Measurements from ENCODE around the gene CAPZB. TPM values are rescaled to one million over a fixed set of nuclear protein-coding genes. Genes with fewer than 3 reads are reported as not detected.

CAPZB gene
- total RNA-seq, 4 donors from 2014 or later = 127 to 404 (median 136) TPM

- WGBS, 2 donors (ENCODE audit: low coverage in 1 of 2) = 81 to 87% methylated on average over 7 to 16 of the region's 16 CpGs
- Histone ChIP-seq H3K4me1 (peaks cover 0 to 26% (median 17%) of the 10 kb centered on the region in 4 donors), H3K27ac (peak overlapping the region in 1 of 4 donors; percentile 5), H3K36me3 (no peaks in the 10 kb centered on the region), H3K27me3 (no peaks in the 10 kb centered on the region), H3K4me3 (no peak overlapping the region), H3K9me3 (no peaks in the 10 kb centered on the region)
- intact Hi-C loops (cut with DNase I; ENCODE audit: low total_unique reads) (no loop called here), in situ Hi-C loops (cut with MboI; ENCODE audit: low pct_ligation_motif_present in 1 of 4, low pct_unique_long_range_greater_than_20kb in 1 of 4, low sequenced_read_pairs in 3 of 4) (no loop called here)
- TF ChIP-seq POLR2AphosphoS5 (IDR thresholded peaks at IDR 0.05) (no peak), EP300 (IDR thresholded peaks at IDR 0.05; ENCODE audit: low read depth) (no peak), POLR2A (IDR thresholded peaks at IDR 0.05) (no peak)
- TF ChIP-seq, protein P1, sequence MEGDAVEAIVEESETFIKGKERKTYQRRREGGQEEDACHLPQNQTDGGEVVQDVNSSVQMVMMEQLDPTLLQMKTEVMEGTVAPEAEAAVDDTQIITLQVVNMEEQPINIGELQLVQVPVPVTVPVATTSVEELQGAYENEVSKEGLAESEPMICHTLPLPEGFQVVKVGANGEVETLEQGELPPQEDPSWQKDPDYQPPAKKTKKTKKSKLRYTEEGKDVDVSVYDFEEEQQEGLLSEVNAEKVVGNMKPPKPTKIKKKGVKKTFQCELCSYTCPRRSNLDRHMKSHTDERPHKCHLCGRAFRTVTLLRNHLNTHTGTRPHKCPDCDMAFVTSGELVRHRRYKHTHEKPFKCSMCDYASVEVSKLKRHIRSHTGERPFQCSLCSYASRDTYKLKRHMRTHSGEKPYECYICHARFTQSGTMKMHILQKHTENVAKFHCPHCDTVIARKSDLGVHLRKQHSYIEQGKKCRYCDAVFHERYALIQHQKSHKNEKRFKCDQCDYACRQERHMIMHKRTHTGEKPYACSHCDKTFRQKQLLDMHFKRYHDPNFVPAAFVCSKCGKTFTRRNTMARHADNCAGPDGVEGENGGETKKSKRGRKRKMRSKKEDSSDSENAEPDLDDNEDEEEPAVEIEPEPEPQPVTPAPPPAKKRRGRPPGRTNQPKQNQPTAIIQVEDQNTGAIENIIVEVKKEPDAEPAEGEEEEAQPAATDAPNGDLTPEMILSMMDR (IDR thresholded peaks at IDR 0.05) = no peak
- no peak for DNase-seq
Measured at GRCh38 chr1:19369396-19370090, 115.8 kb downstream of the CAPZB start.

- WGBS, 2 donors (ENCODE audit: low coverage in 1 of 2) = 82% methylated on average over 5 of the region's 5 CpGs; no CpG with 5 or more reads in 1 of the 2 donors
- Histone ChIP-seq H3K4me1 (peaks cover 0 to 26% (median 17%) of the 10 kb centered on the region in 4 donors), H3K27me3 (no peaks in the 10 kb centered on the region), H3K9me3 (no peaks in the 10 kb centered on the region), H3K36me3 (no peaks in the 10 kb centered on the region), H3K4me3 (no peak overlapping the region), H3K27ac (no peak overlapping the region)
- intact Hi-C loops (cut with DNase I; ENCODE audit: low total_unique reads) = no loop called here
- no peak for TF ChIP-seq POLR2AphosphoS5 (IDR thresholded peaks at IDR 0.05)
- TF ChIP-seq EP300 (IDR thresholded peaks at IDR 0.05; ENCODE audit: low read depth) = no peak
- TF ChIP-seq, protein P1 (IDR thresholded peaks at IDR 0.05) = no peak
- no peak for TF ChIP-seq POLR2A (IDR thresholded peaks at IDR 0.05)
- in situ Hi-C loops (cut with MboI; ENCODE audit: low pct_ligation_motif_present in 1 of 4, low pct_unique_long_range_greater_than_20kb in 1 of 4, low sequenced_read_pairs in 3 of 4) = no loop called here
- no peak for DNase-seq
Measured at GRCh38 chr1:19368964-19369363, 116.4 kb downstream of the CAPZB start.

GRCh38 chr1:19368050-19368449 is 117.3 kb downstream of the CAPZB start:
- Histone ChIP-seq H3K4me1 (peaks cover 0 to 26% (median 17%) of the 10 kb centered on the region in 4 donors), H3K27me3 (no peaks in the 10 kb centered on the region), H3K9me3 (no peaks in the 10 kb centered on the region), H3K4me3 (no peak overlapping the region), H3K27ac (peak overlapping the region in 1 of 4 donors; percentile 25), H3K36me3 (no peaks in the 10 kb centered on the region)
- 80% methylated on average over 5 of the region's 5 CpGs; no CpG with 5 or more reads in 1 of the 2 donors for WGBS, 2 donors (ENCODE audit: low coverage in 1 of 2)
- DNase-seq = no peak
- TF ChIP-seq POLR2A (IDR thresholded peaks at IDR 0.05) (no peak), EP300 (IDR thresholded peaks at IDR 0.05; ENCODE audit: low read depth) (no peak), POLR2AphosphoS5 (IDR thresholded peaks at IDR 0.05) (no peak)
- TF ChIP-seq, protein P1 (IDR thresholded peaks at IDR 0.05) = no peak
- in situ Hi-C loops (cut with MboI; ENCODE audit: low pct_ligation_motif_present in 1 of 4, low pct_unique_long_range_greater_than_20kb in 1 of 4, low sequenced_read_pairs in 3 of 4) = no loop called here
- intact Hi-C loops (cut with DNase I; ENCODE audit: low total_unique reads) = no loop called here

DNA sequence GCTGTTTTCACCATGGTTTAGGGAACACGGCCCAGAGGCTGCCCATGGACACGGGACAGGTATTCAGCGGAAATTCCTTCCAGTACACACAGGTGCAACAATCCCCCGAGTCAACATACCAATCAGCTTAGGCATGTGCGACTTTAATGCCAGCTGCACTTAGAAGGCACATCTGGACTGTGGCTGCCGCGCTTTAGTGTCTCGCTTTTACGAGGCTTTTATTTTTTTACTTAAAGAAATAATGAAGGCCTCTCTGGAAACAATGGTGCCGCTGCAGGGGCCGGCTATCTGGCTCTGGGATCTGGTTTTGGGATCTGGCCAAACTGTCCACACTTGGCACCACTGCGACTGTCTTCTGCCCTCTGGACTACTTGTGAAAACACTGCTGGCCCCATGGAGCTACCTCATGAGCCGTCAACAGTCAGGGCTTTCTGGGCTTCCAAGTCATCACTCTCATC is 117.7 kb downstream of the CAPZB start:
- intact Hi-C loops (cut with DNase I; ENCODE audit: low total_unique reads) = no loop called here
- no peaks in the 10 kb centered on the region for H3K36me3 ChIP-seq

More for the DNA sequence above, 117.7 kb downstream of the CAPZB start:
- H3K4me1 ChIP-seq = peaks cover 0 to 26% (median 17%) of the 10 kb centered on the region in 4 donors
- no peak for DNase-seq
- H3K4me3 ChIP-seq = no peak overlapping the region
- WGBS, 2 donors (ENCODE audit: low coverage in 1 of 2) = 36 to 40% methylated on average over 8 to 13 of the region's 13 CpGs
- H3K9me3 ChIP-seq = no peaks in the 10 kb centered on the region
- no peaks in the 10 kb centered on the region for H3K27me3 ChIP-seq
- TF ChIP-seq EP300 (IDR thresholded peaks at IDR 0.05; ENCODE audit: low read depth) (no peak), POLR2AphosphoS5 (IDR thresholded peaks at IDR 0.05) (no peak), POLR2A (IDR thresholded peaks at IDR 0.05) (no peak)
- TF ChIP-seq, protein P1 (IDR thresholded peaks at IDR 0.05) = no peak
- peak overlapping the region in 1 of 4 donors; percentile 25 for H3K27ac ChIP-seq
- in situ Hi-C loops (cut with MboI; ENCODE audit: low pct_ligation_motif_present in 1 of 4, low pct_unique_long_range_greater_than_20kb in 1 of 4, low sequenced_read_pairs in 3 of 4) = no loop called here

All from transverse colon (tissue), 4 donors.